ENCODE measurements around the gene CLEC9A.

- TF ChIP-seq CTCF (IDR thresholded peaks at IDR 0.05) = no peak
- no peak for TF ChIP-seq POLR2A (IDR thresholded peaks at IDR 0.05)
These were observed 45.0 kb downstream of the CLEC9A start for GRCh38 chr12:10075451-10075850.

Measured in thyroid gland (tissue), 4 donors.